GM19351 (cell line): ENCODE data around the gene BCOR.

Source experiments
- ATAC-seq: cut with Tn5 transposase; IDR thresholded peaks from one replicate; pipeline ENCODE4 v1.9.1; 2021; ENCODE audit warnings: mild to moderate bottlenecking, moderate library complexity; ENCODE audit not compliant: unreplicated experiment

The BCOR gene

GRCh38 chrX:40068048-40068447, 29.7 kb downstream of the BCOR start:
- ATAC-seq, result no peak

GRCh38 chrX:40066700-40067099, 31.1 kb downstream of the BCOR start:
- no peak for ATAC-seq

- ATAC-seq, result no peak
Observed at GRCh38 chrX:40065296-40066046, 32.3 kb downstream of the BCOR start.

GRCh38 chrX:40064055-40064597, 33.6 kb downstream of the BCOR start:
- ATAC-seq, result no peak

GRCh38 chrX:40063555-40063954, 34.2 kb downstream of the BCOR start:
- no peak for ATAC-seq

GRCh38 chrX:40062525-40063155, 35.1 kb downstream of the BCOR start:
- ATAC-seq, result no peak

GRCh38 chrX:40061871-40062524, 35.8 kb downstream of the BCOR start:
- ATAC-seq, result no peak

GRCh38 chrX:40061005-40061404, 36.8 kb downstream of the BCOR start:
- ATAC-seq, result no peak

GRCh38 chrX:40060356-40060845, 37.4 kb downstream of the BCOR start:
- no peak for ATAC-seq

- no peak for ATAC-seq
Observed at GRCh38 chrX:40058719-40059118, 39.0 kb downstream of the BCOR start.

GRCh38 chrX:40057405-40057804, 40.4 kb downstream of the BCOR start:
- no peak for ATAC-seq

- no peak for ATAC-seq
Observed at GRCh38 chrX:40056420-40056819, 41.3 kb downstream of the BCOR start.

GRCh38 chrX:40055495-40055894, 42.3 kb downstream of the BCOR start:
- ATAC-seq, result no peak

- no peak for ATAC-seq
Observed at GRCh38 chrX:40054793-40055192, 43.0 kb downstream of the BCOR start.

- no peak for ATAC-seq
Observed at GRCh38 chrX:40050532-40050931, 47.2 kb downstream of the BCOR start.

- no peak for ATAC-seq
Observed at GRCh38 chrX:40049084-40049641, 48.6 kb downstream of the BCOR start.

GRCh38 chrX:40047485-40047884, 50.3 kb downstream of the BCOR start:
- ATAC-seq, result no peak

GRCh38 chrX:40043895-40044294, 53.9 kb downstream of the BCOR start:
- no peak for ATAC-seq

GRCh38 chrX:40041915-40042314, 55.8 kb downstream of the BCOR start:
- no peak for ATAC-seq

- ATAC-seq, result no peak
Observed at GRCh38 chrX:40040686-40041461, 56.9 kb downstream of the BCOR start.

- no peak for ATAC-seq
Observed at GRCh38 chrX:40039887-40040286, 57.9 kb downstream of the BCOR start.
